ENCODE results near the gene ZFR.
A peak's percentile ranks its signal among the peaks of the same experiment; 100 is the strongest.
"Not testable (repeated sequence)": the region's sequence is repeated elsewhere in the genome, so short reads cannot be mapped to it uniquely, and the experiment has no call there.

ZFR gene

GRCh38 chr5:32355686-32356085 lies 88.9 kb downstream of the ZFR start:
- no peak for DNase-seq

GRCh38 chr5:32353420-32353819 lies 91.1 kb downstream of the ZFR start:
- no peak for DNase-seq

GRCh38 chr5:32352685-32353084 lies 91.9 kb downstream of the ZFR start:
- DNase-seq = no peak

GRCh38 chr5:32346869-32347268 lies 97.7 kb downstream of the ZFR start:
- DNase-seq = no peak

GRCh38 chr5:32343058-32343672 lies 101.4 kb downstream of the ZFR start:
- DNase-seq = no peak

- no peak for DNase-seq
Measured at GRCh38 chr5:32342656-32343055, 101.9 kb downstream of the ZFR start.

- DNase-seq = no peak
Measured at GRCh38 chr5:32339878-32340277, 104.7 kb downstream of the ZFR start.

- no peak for DNase-seq
Measured at GRCh38 chr5:32339198-32339597, 105.3 kb downstream of the ZFR start.

GRCh38 chr5:32332966-32333365 lies 111.6 kb downstream of the ZFR start:
- DNase-seq = no peak

GRCh38 chr5:32332361-32332760 lies 112.2 kb downstream of the ZFR start:
- DNase-seq = no peak

GRCh38 chr5:32331935-32332274 lies 112.6 kb downstream of the ZFR start:
- no peak for DNase-seq

- no peak for DNase-seq
Measured at GRCh38 chr5:32331217-32331934, 113.2 kb downstream of the ZFR start.

GRCh38 chr5:32330126-32330971 lies 114.2 kb downstream of the ZFR start:
- no peak for DNase-seq

- DNase-seq = peak; percentile 68
Measured at GRCh38 chr5:32329395-32329834, 115.1 kb downstream of the ZFR start.

GRCh38 chr5:32326216-32326772 lies 118.2 kb downstream of the ZFR start:
- no peak for DNase-seq

- DNase-seq = no peak
Measured at GRCh38 chr5:32325616-32326015, 118.9 kb downstream of the ZFR start.

GRCh38 chr5:32325062-32325461 lies 119.5 kb downstream of the ZFR start:
- no peak for DNase-seq

- DNase-seq = no peak
Measured at GRCh38 chr5:32323741-32324140, 120.8 kb downstream of the ZFR start.

GRCh38 chr5:32322882-32323281 lies 121.7 kb downstream of the ZFR start:
- DNase-seq = no peak

GRCh38 chr5:32321787-32322186 lies 122.8 kb downstream of the ZFR start:
- DNase-seq = not testable (repeated sequence)

GRCh38 chr5:32320576-32320975 lies 124.0 kb downstream of the ZFR start:
- DNase-seq = no peak

GRCh38 chr5:32319926-32320543 lies 124.5 kb downstream of the ZFR start:
- no peak for DNase-seq

- no peak for DNase-seq
Measured at GRCh38 chr5:32319392-32319791, 125.1 kb downstream of the ZFR start.

All from stimulated activated CD4-positive, alpha-beta T cell treated with anti-CD3 and anti-CD28 coated beads, Interleukin-15, amount 100 ng/mL, for 24 hours (primary cell).